HepG2 (cell line): ENCODE results near the gene OR7G3. TPM values are rescaled to one million over a fixed set of nuclear protein-coding genes. Genes with fewer than 3 reads are reported as not detected.
A peak's percentile ranks its signal among the peaks of the same experiment; 100 is the strongest.

Source experiments
- CENPX ChIP-seq: sonication (generic); formaldehyde crosslinking; IDR thresholded peaks from 2 replicates; pipeline ENCODE4 v1.9.0; 2021; ENCODE audit warnings: mild to moderate bottlenecking, missing genetic modification reagents, moderate library complexity
- CHD2 ChIP-seq: IDR thresholded peaks from 2 replicates; pipeline ENCODE4 v1.6.1; 2011; ENCODE audit warnings: low read depth, low read length, improper control_type of control experiment
- EEA1 ChIP-seq: sonication (generic); formaldehyde crosslinking; IDR thresholded peaks from 2 replicates; pipeline ENCODE4 v1.5.1; 2020; ENCODE audit warnings: mild to moderate bottlenecking, missing genetic modification reagents, borderline replicate concordance
- EHMT2 ChIP-seq: fragments of 200-600 bp; sonication (generic); IDR thresholded peaks from 2 replicates; pipeline ENCODE4 v1.7.0; 2017; ENCODE audit warnings: antibody characterized with exemption, low read depth, low read length, borderline replicate concordance
- GLMP ChIP-seq: sonication (generic); formaldehyde crosslinking; IDR thresholded peaks from 2 replicates; pipeline ENCODE4 v1.9.0; 2021; ENCODE audit warnings: missing genetic modification reagents, mild to moderate bottlenecking, borderline replicate concordance
- NONO ChIP-seq, 2 experiments: fragments of 450-650 bp in 1 of 2; sonication (generic) in 1 of 2; formaldehyde crosslinking in 1 of 2; IDR thresholded peaks in 1 of 2; conservative IDR thresholded peaks in 1 of 2; 2 replicates each; pipeline versions ENCODE4 v1.6.1 to v1.8.0; 2017 to 2022; ENCODE audit warnings: mild to moderate bottlenecking in 1 of 2, missing genetic modification reagents in 1 of 2, moderate library complexity in 1 of 2
- NR2C2 ChIP-seq: sonication (generic); formaldehyde crosslinking; IDR thresholded peaks from 2 replicates; pipeline ENCODE4 v1.4.0; 2020; ENCODE audit warnings: missing genetic modification reagents, mild to moderate bottlenecking, moderate library complexity, borderline replicate concordance
- PHB2 ChIP-seq: fragments of 450-650 bp; IDR thresholded peaks from 2 replicates; pipeline ENCODE4 v1.6.1; 2018; ENCODE audit not compliant: partially characterized antibody
- POLR2AphosphoS2 ChIP-seq: IDR thresholded peaks from 2 replicates; pipeline ENCODE4 v1.6.1; 2011; ENCODE audit warnings: low read depth, low read length, improper control_type of control experiment
- RARA ChIP-seq: IDR thresholded peaks from 2 replicates; pipeline ENCODE4 v1.6.1; 2016; ENCODE audit warnings: missing genetic modification reagents, missing compliant biosample characterization
- RFX3 ChIP-seq: IDR thresholded peaks from 2 replicates; pipeline ENCODE4 v1.6.1; 2016; ENCODE audit warnings: missing biosample characterization, missing genetic modification reagents
- SALL1 ChIP-seq: sonication (generic); formaldehyde crosslinking; IDR thresholded peaks from 2 replicates; pipeline ENCODE4 v1.8.0; 2022; ENCODE audit warnings: mild to moderate bottlenecking, missing genetic modification reagents
- SRF ChIP-seq: IDR thresholded peaks from 2 replicates; pipeline ENCODE4 v1.6.1; 2011; ENCODE audit warnings: mild to moderate bottlenecking, low read depth, low read length, moderate library complexity
- ZFX ChIP-seq: sonication (generic); formaldehyde crosslinking; IDR thresholded peaks from 2 replicates; pipeline ENCODE4 v1.4.0; 2020; ENCODE audit warnings: mild to moderate bottlenecking, low read depth, missing genetic modification reagents, moderate library complexity
- ZGPAT ChIP-seq: IDR thresholded peaks from 2 replicates; pipeline ENCODE4 v1.6.1; 2016; ENCODE audit warnings: mild to moderate bottlenecking
- ZNF460 ChIP-seq: sonication (generic); formaldehyde crosslinking; IDR thresholded peaks from 2 replicates; pipeline ENCODE4 v1.5.1; 2020; ENCODE audit warnings: missing genetic modification reagents, mild to moderate bottlenecking, borderline replicate concordance
- ZNF547 ChIP-seq: sonication (generic); formaldehyde crosslinking; IDR thresholded peaks from 2 replicates; pipeline ENCODE4 v1.5.1; 2020; ENCODE audit warnings: mild to moderate bottlenecking, missing genetic modification reagents
- ZNF616 ChIP-seq: sonication (generic); formaldehyde crosslinking; IDR thresholded peaks from 2 replicates; pipeline ENCODE4 v1.5.0; 2020; ENCODE audit warnings: low read depth, mild to moderate bottlenecking, missing genetic modification reagents
- ZNF652 ChIP-seq: IDR thresholded peaks from 2 replicates; pipeline ENCODE4 v1.6.1; 2016; ENCODE audit warnings: low read depth, borderline replicate concordance
- ZNF660 ChIP-seq: sonication (generic); formaldehyde crosslinking; IDR thresholded peaks from 2 replicates; pipeline ENCODE4 v1.5.1; 2020; ENCODE audit warnings: mild to moderate bottlenecking, low read depth, missing genetic modification reagents, borderline replicate concordance
- polyA plus RNA-seq, 8 experiments: library from polyadenylated mRNA; depleted of rRNA in 3 of 8; stranded (reverse) in 7 of 8; unstranded in 1 of 8; fragments of >200 nt; fragmentation: Illumina TruSeq in 4 of 8; extraction: Trizol in 4 of 8; gene quantifications; 2 replicates each; pipeline versions ENCODE4 v1.2.1 to v1.2.3, GENCODE V29; 2011 to 2016; ENCODE audit warnings: low read depth in 4 of 8, missing spikeins in 1 of 8, mixed read lengths in 1 of 8; ENCODE audit not compliant: insufficient read depth in 1 of 8
- total RNA-seq, 5 experiments: library from RNA; depleted of rRNA; stranded (reverse); fragments of >200 nt; fragmentation: Illumina TruSeq; extraction: Trizol; gene quantifications; 2 replicates each; pipeline ENCODE4 v1.2.3, GENCODE V29; 2016; ENCODE audit warnings: low read depth in 1 of 5
- TF ChIP-seq, protein P1 (sequence below), 2 experiments: IDR thresholded peaks; 2 replicates each; pipeline ENCODE4 v1.6.1; 2011 to 2012; ENCODE audit warnings: low read length in 2 of 2, borderline replicate concordance in 1 of 2, low read depth in 1 of 2, mild to moderate bottlenecking in 1 of 2, moderate library complexity in 1 of 2
- TF ChIP-seq, protein P2 (sequence below): sonication (generic); formaldehyde crosslinking; IDR thresholded peaks from 2 replicates; pipeline ENCODE4 v1.4.0; 2020; ENCODE audit warnings: mild to moderate bottlenecking, missing genetic modification reagents

OR7G3 gene
- total and polyA plus RNA-seq, 2 of the 13 experiments (the other 11 are each of a cell fraction or from before 2014, with no cell fraction given) = not detected

DNA sequence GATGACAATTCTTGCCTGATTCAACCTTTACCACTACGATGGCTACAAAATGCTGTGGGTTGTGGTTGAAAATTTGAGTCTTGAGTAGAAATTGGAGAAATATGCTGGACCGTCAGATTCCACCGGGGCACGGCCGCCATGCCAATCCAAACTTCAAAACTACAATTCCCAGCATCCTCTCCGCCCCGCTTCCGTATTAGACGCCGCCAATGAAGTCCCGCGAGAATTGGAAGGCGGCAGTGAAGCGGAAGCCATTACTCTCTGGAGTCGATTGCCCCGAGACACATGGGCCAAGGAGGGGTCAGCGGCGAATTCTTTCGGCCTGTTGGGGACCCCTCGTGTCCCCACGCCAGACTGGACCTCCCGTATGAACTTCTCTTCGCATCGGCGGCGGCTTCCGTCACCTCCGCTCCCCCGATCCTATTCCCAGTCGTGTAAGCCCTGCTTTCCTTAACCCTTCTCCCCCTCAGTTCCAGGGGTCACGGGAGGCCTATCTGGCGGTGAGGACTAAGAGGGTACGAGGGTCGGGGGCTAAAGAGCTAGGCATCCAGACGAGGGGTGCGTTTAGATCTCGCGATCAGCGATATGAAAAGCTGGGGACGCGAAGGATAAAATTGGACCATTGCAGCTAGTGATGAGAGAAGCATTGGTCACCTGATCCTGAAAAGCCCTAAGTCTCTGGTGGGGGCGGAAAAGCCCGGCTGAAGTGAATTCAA, 13.6 kb upstream of the OR7G3 start, which contains the start of gene ZNF317 (continued):
- TF ChIP-seq ZGPAT (CRISPR knock-in tag) = peak; percentile 64
- TF ChIP-seq ZFX (CRISPR knock-in tag) = peak; percentile 94
- TF ChIP-seq ZNF660 (CRISPR knock-in tag) = no peak
- TF ChIP-seq NR2C2 (CRISPR knock-in tag) = peak; percentile 90
- TF ChIP-seq RARA (CRISPR knock-in tag) = no peak
- TF ChIP-seq GLMP (CRISPR knock-in tag) = 0 out of 2 replicates have a peak, but pooled peaks have one; percentile 69
- no peak for TF ChIP-seq CENPX (CRISPR knock-in tag)
- TF ChIP-seq NONO (IDR thresholded peaks at IDR 0.05) = no peak
- 0 out of 2 replicates have a peak, but pooled peaks have one; percentile 24 for TF ChIP-seq NONO (CRISPR knock-in tag; conservative IDR thresholded peaks at IDR 0.05)
- TF ChIP-seq, protein P1, sequence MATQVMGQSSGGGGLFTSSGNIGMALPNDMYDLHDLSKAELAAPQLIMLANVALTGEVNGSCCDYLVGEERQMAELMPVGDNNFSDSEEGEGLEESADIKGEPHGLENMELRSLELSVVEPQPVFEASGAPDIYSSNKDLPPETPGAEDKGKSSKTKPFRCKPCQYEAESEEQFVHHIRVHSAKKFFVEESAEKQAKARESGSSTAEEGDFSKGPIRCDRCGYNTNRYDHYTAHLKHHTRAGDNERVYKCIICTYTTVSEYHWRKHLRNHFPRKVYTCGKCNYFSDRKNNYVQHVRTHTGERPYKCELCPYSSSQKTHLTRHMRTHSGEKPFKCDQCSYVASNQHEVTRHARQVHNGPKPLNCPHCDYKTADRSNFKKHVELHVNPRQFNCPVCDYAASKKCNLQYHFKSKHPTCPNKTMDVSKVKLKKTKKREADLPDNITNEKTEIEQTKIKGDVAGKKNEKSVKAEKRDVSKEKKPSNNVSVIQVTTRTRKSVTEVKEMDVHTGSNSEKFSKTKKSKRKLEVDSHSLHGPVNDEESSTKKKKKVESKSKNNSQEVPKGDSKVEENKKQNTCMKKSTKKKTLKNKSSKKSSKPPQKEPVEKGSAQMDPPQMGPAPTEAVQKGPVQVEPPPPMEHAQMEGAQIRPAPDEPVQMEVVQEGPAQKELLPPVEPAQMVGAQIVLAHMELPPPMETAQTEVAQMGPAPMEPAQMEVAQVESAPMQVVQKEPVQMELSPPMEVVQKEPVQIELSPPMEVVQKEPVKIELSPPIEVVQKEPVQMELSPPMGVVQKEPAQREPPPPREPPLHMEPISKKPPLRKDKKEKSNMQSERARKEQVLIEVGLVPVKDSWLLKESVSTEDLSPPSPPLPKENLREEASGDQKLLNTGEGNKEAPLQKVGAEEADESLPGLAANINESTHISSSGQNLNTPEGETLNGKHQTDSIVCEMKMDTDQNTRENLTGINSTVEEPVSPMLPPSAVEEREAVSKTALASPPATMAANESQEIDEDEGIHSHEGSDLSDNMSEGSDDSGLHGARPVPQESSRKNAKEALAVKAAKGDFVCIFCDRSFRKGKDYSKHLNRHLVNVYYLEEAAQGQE (IDR thresholded peaks at IDR 0.05; ENCODE audit: borderline replicate concordance in 1 of 2, low read depth in 1 of 2, low read length in 2 of 2) = no peak
- 0 out of 2 replicates have a peak, but pooled peaks have one; percentile 31 for TF ChIP-seq EHMT2
- TF ChIP-seq ZNF616 (CRISPR knock-in tag) = no peak
- peak; percentile 74 for TF ChIP-seq ZNF547 (CRISPR knock-in tag)
- no peak for TF ChIP-seq EEA1 (CRISPR knock-in tag)
- TF ChIP-seq ZNF652 = peak; percentile 70
- no peak for TF ChIP-seq ZNF460 (CRISPR knock-in tag)
- no peak for TF ChIP-seq RFX3 (CRISPR knock-in tag)
- TF ChIP-seq POLR2AphosphoS2 = no peak
- TF ChIP-seq PHB2 = no peak
- no peak for TF ChIP-seq SRF
- peak; percentile 97 for TF ChIP-seq CHD2
- peak; percentile 81 for TF ChIP-seq SALL1 (CRISPR knock-in tag)
- TF ChIP-seq, protein P2, sequence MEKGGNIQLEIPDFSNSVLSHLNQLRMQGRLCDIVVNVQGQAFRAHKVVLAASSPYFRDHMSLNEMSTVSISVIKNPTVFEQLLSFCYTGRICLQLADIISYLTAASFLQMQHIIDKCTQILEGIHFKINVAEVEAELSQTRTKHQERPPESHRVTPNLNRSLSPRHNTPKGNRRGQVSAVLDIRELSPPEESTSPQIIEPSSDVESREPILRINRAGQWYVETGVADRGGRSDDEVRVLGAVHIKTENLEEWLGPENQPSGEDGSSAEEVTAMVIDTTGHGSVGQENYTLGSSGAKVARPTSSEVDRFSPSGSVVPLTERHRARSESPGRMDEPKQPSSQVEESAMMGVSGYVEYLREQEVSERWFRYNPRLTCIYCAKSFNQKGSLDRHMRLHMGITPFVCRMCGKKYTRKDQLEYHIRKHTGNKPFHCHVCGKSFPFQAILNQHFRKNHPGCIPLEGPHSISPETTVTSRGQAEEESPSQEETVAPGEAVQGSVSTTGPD (CRISPR knock-in tag) = 0 out of 2 replicates have a peak, but pooled peaks have one; percentile 35
